Astrocyte (in vitro differentiated cells and primary cell): ENCODE results near the gene NPAS3.

Source experiments
- CTCF ChIP-seq: IDR thresholded peaks from 2 replicates; pipeline ENCODE4 v1.5.1; 2011; ENCODE audit warnings: low read depth, mild to moderate bottlenecking, inconsistent platforms, low read length, moderate library complexity; ENCODE audit not compliant: insufficient read depth
- EZH2 ChIP-seq: IDR thresholded peaks from 2 replicates; pipeline ENCODE4 v1.6.1; 2012; ENCODE audit warnings: mild to moderate bottlenecking, low read length, inconsistent platforms; ENCODE audit not compliant: insufficient read depth

- TF ChIP-seq CTCF (no peak), EZH2 (no peak)
Measured at GRCh38 chr14:33834466-33835260, 896.0 kb downstream of the NPAS3 start.
